ENCODE results near the gene CAPZB. TPM values are rescaled to one million over a fixed set of nuclear protein-coding genes. Genes with fewer than 3 reads are reported as not detected.

CAPZB gene
- total and polyA plus RNA-seq, 2 of the 4 experiments (the other 2 are of a cell fraction), result 216 to 304 TPM

- ChIA-PET POLR2A (ENCODE audit: unreplicated experiment) (no interaction called here), CTCF (no interaction called here)
- H4K91ac ChIP-seq (ENCODE audit: insufficient read depth, low read depth, low read length), result no peak overlapping the region
- peaks cover 2% of the 10 kb centered on the region; the same call in 1 of the 2 replicates for H3K4me1 ChIP-seq (ENCODE audit: control insufficient read depth, insufficient read depth, low read length)
- BruUV-seq (replicated peaks), result no TSS peak
- no peak overlapping the region for H3K4ac ChIP-seq (ENCODE audit: low read depth, low read length)
- H3K23ac ChIP-seq (ENCODE audit: low read depth, low read length), result no peak overlapping the region
- no peaks in the 10 kb centered on the region for H3K9me3 ChIP-seq (ENCODE audit: control insufficient read depth, insufficient read depth, low read length)
- no peak overlapping the region for H3K27ac ChIP-seq (ENCODE audit: insufficient read depth, low read length)
- H2BK5ac ChIP-seq (ENCODE audit: low read depth, low read length, poor library complexity, severe bottlenecking), result no peak overlapping the region
- in situ Hi-C loops (cut with MboI; ENCODE audit: low sequenced_read_pairs) (no loop called here), dilution Hi-C loops (cut with HindIII; ENCODE audit: low sequenced_read_pairs, unreplicated experiment) (no loop called here), intact Hi-C loops (cut with micrococcal nuclease) (no loop called here)
- H2AFZ ChIP-seq (replicated peaks; ENCODE audit: low read length, poor library complexity), result no peak overlapping the region
- H2BK15ac ChIP-seq (ENCODE audit: low read depth, low read length), result no peak overlapping the region
- no peak overlapping the region for H2AK9ac ChIP-seq (replicated peaks; ENCODE audit: low read depth, low read length, poor library complexity)
- H3K56ac ChIP-seq (ENCODE audit: extremely low read depth, insufficient read depth, low read length), result no peak overlapping the region
- H2BK20ac ChIP-seq (ENCODE audit: low read depth, low read length), result no peak overlapping the region
- no peak overlapping the region for H3K9ac ChIP-seq (ENCODE audit: low read depth, low read length)
- no peak overlapping the region for H2BK120ac ChIP-seq (ENCODE audit: low read depth, low read length)
- no peak overlapping the region for H4K8ac ChIP-seq (ENCODE audit: low read depth in 2 of 2, low read length in 2 of 2)
- WGBS, 2 experiments (ENCODE audit: extremely low coverage in 2 of 2, insufficient read length in 1 of 2), result 37% methylated on average over 3 of the region's 6 CpGs; no CpG with 5 or more reads in 1 of the 2 experiments
- no peak overlapping the region for H2AK5ac ChIP-seq (ENCODE audit: low read depth, low read length)
- H3K27me3 ChIP-seq (ENCODE audit: control insufficient read depth, insufficient read depth, low read length), result no peaks in the 10 kb centered on the region
- H4K5ac ChIP-seq (ENCODE audit: low read depth, low read length), result no peak overlapping the region
- no peaks in the 10 kb centered on the region; the same call in 1 of the 2 replicates for H3K9me1 ChIP-seq (ENCODE audit: insufficient read depth, low read length)
- no peak overlapping the region for H3K18ac ChIP-seq (ENCODE audit: low read depth, low read length)
- H4K20me1 ChIP-seq (ENCODE audit: insufficient read depth, low read length), result peaks cover 47% of the 10 kb centered on the region
- H3K14ac ChIP-seq (replicated peaks; ENCODE audit: low read depth, low read length), result no peak overlapping the region
- ATAC-seq (ENCODE audit: low read depth), result no peak
- no peak overlapping the region for H3K4me3 ChIP-seq (ENCODE audit: insufficient read depth, low read depth, low read length)
- peaks cover 71% of the 10 kb centered on the region for H3K36me3 ChIP-seq (ENCODE audit: control insufficient read depth, insufficient read depth, low read length)
- H3K4me2 ChIP-seq (ENCODE audit: low read depth, low read length), result no peak overlapping the region
- no peak for DNase-seq
- TF ChIP-seq BHLHE40 (IDR thresholded peaks at IDR 0.05; ENCODE audit: low read depth, low read length) (no peak), RFX5 (IDR thresholded peaks at IDR 0.05; ENCODE audit: low read depth, low read length) (no peak), POLR2A (IDR thresholded peaks at IDR 0.05; ENCODE audit: low read depth, low read length) (no peak), CEBPB (IDR thresholded peaks at IDR 0.05; ENCODE audit: low read depth, low read length) (no peak), FOS (IDR thresholded peaks at IDR 0.05; ENCODE audit: low read depth, low read length) (no peak), MAZ (IDR thresholded peaks at IDR 0.05; ENCODE audit: borderline replicate concordance, low read depth, low read length) (no peak)
- TF ChIP-seq, protein P1, sequence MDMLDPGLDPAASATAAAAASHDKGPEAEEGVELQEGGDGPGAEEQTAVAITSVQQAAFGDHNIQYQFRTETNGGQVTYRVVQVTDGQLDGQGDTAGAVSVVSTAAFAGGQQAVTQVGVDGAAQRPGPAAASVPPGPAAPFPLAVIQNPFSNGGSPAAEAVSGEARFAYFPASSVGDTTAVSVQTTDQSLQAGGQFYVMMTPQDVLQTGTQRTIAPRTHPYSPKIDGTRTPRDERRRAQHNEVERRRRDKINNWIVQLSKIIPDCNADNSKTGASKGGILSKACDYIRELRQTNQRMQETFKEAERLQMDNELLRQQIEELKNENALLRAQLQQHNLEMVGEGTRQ (IDR thresholded peaks at IDR 0.05; ENCODE audit: low read depth, low read length), result no peak
- TF ChIP-seq, protein P2, sequence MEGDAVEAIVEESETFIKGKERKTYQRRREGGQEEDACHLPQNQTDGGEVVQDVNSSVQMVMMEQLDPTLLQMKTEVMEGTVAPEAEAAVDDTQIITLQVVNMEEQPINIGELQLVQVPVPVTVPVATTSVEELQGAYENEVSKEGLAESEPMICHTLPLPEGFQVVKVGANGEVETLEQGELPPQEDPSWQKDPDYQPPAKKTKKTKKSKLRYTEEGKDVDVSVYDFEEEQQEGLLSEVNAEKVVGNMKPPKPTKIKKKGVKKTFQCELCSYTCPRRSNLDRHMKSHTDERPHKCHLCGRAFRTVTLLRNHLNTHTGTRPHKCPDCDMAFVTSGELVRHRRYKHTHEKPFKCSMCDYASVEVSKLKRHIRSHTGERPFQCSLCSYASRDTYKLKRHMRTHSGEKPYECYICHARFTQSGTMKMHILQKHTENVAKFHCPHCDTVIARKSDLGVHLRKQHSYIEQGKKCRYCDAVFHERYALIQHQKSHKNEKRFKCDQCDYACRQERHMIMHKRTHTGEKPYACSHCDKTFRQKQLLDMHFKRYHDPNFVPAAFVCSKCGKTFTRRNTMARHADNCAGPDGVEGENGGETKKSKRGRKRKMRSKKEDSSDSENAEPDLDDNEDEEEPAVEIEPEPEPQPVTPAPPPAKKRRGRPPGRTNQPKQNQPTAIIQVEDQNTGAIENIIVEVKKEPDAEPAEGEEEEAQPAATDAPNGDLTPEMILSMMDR (conservative IDR thresholded peaks at IDR 0.05; ENCODE audit: low read depth, low read length), result no peak
- peaks cover 26 to 65% of the 10 kb centered on the region in 2 experiments for H3K79me1 ChIP-seq (ENCODE audit: low read depth in 1 of 2, low read length in 2 of 2)
Observed at GRCh38 chr1:19354531-19354981, 130.8 kb downstream of the CAPZB start.
